ENCODE results near the gene SKAP2.
A peak's percentile ranks its signal among the peaks of the same experiment; 100 is the strongest.

Gene SKAP2

GRCh38 chr7:26664274-26664673 is 200.1 kb downstream of the SKAP2 start:
- DNase-seq (ENCODE audit: low read depth) = no peak

DNA sequence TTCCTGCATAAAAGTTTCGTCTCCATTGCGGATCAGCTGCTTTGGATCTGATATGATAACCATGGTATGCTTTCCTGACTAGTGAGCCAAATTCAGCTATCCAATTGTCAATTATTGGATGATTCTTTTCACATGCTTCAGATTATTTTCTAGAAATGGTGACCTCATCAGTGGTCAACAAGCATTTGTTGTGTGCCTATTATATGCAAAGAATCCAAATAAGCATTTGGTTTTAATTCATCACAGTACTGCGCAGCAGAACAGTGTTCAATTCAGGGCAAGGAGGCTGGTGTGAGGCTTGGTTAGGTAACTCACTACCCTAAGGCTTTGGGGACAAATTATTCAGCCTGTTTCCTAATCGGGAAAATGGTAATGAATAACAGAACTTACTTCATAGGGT is 200.5 kb downstream of the SKAP2 start:
- DNase-seq (ENCODE audit: low read depth) = peak; percentile 14

- DNase-seq (ENCODE audit: low read depth) = no peak
Observed at GRCh38 chr7:26662646-26663045, 201.7 kb downstream of the SKAP2 start.

- DNase-seq (ENCODE audit: low read depth) = no peak
Observed at GRCh38 chr7:26659121-26659520, 205.3 kb downstream of the SKAP2 start.

GRCh38 chr7:26658389-26659084 is 205.9 kb downstream of the SKAP2 start:
- DNase-seq (ENCODE audit: low read depth) = no peak

GRCh38 chr7:26657686-26658388 is 206.6 kb downstream of the SKAP2 start:
- DNase-seq (ENCODE audit: low read depth) = no peak

DNA sequence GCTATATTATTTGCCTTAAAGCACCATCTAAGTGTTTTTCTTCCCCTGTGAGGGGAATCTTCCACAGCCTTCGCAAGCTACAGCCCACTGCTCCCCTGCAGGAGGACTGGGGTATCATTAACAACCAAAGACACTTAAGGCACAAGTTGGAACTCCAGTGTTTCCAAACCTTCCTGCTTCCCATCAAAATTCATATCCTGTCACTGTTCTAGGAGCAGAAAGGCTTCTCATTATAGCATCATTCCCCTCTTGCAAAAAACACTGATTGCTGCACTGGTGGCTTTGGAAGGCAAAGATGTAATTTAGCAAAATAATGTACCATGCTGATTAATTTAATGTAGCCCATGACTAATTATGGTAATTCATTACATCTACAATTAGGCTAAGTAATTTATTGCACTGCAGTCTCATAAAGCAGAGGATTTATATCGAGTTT is 207.2 kb downstream of the SKAP2 start:
- no peak for DNase-seq (ENCODE audit: low read depth)

DNA sequence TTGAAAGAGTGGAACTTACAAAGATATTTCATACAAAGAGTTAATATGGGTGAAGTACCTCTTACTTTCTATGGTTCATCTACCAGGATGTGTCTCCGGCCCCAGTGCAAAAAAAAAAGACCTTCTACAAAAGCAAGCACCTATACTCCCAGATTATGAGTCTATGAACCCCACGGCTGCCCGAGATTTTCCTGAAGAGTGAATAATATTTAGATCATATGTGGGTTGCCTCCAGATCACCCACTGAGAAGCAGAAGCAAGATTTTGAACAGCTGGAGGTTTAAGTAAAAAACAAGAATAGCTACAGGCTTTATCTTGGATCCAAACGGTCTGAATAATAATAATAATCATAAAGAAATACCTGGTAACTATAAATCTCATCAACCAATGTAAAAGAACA is 207.7 kb downstream of the SKAP2 start:
- no peak for DNase-seq (ENCODE audit: low read depth)

- DNase-seq (ENCODE audit: low read depth) = no peak
Observed at GRCh38 chr7:26655781-26656180, 208.6 kb downstream of the SKAP2 start.

- DNase-seq (ENCODE audit: low read depth) = no peak
Observed at GRCh38 chr7:26653430-26654399, 210.7 kb downstream of the SKAP2 start.

- DNase-seq (ENCODE audit: low read depth) = no peak
Observed at GRCh38 chr7:26652401-26653100, 211.8 kb downstream of the SKAP2 start.

DNA sequence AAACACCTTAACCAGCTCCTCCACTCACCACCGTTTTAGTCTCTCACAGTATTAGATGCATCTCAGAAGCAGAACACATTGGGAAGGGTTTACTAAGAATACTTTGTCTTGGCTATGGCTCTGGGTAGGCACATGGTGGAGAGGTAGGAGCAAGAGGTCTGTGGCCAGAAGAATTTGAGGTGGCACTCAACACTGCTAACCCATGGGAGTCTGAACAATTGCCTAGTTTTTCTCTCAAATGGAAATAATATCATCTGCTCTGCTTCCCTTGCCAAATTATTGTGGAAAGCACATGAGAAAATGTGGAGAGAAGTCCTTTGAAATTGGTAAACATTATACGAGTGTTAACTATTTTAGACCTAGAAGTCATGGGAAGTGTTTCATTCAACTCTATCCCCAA is 214.3 kb downstream of the SKAP2 start:
- no peak for DNase-seq (ENCODE audit: low read depth)

GRCh38 chr7:26649388-26649787 is 215.0 kb downstream of the SKAP2 start:
- no peak for DNase-seq (ENCODE audit: low read depth)

DNA sequence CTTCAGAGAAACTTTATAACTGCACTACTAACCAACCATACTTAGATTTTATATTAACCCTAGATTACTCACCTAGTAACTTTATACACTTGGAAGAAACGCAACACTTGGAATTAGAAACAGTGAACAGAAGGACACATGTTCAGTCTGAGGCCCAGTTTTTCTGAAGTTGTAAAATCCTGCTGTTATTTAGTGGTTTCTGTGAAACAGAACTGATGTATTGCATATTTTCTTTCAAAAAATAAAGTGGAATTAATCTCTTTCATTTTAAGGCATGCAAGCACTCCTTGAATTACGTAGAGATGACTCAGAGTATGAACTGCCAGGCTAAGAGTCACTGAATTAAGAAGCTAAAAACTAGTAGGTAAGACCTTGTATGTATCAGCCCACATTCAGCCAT is 215.8 kb downstream of the SKAP2 start:
- peak; percentile 6 for DNase-seq (ENCODE audit: low read depth)

DNA sequence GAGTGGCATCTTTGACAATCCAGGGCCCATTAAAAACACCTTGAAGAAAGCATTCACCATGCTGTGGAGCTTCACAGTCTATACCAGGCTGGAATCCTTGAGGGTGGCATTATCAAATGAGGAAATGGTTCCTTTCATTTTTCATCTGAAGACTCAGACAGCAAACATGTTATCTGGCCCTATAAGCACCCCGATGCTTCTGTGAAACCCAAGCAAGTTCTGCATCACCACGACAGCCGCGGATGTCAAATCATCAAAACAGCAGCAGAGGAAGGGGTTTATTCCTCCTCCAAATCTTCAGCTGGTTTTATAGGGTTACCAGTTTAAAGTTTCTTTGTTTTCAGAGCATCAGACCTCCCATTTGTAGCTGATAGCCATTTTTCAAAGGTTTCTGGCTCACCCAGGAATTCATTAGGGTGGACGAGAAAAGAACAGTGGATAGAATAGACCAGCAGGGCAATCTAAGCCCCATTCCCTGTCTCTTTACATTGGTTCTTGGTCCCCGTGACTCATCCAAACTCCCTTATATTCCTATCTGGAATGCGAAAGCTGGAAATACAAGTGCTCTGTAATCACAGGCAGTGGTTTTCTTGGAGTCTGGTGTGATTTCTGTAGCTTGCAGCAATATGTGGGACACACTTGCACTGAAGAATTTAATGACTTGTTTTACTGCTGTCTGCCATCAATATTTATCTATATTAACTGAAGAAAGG is 217.9 kb downstream of the SKAP2 start:
- DNase-seq (ENCODE audit: low read depth) = no peak

GRCh38 chr7:26645121-26645520 is 219.3 kb downstream of the SKAP2 start:
- no peak for DNase-seq (ENCODE audit: low read depth)

DNA sequence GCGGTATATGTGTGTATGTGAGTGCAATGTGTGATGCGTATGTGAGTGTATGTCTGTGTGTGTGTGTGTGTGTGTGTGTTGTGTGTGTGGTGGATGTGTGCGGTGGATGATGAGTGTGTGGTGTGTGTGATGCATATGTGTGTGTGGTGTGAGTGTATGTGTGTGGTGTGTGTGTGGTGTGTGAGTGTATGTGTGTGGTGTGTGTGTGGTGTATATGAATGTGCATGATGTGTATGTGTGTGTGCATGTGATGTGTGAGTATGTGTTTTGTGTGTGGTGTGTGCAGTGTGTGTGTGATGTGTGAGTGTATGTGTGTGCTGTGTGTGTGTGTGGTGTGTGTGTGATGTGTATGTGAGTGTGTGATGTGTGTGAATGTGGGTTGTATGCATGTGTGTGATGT is 222.0 kb downstream of the SKAP2 start:
- no peak for DNase-seq (ENCODE audit: low read depth)

DNA sequence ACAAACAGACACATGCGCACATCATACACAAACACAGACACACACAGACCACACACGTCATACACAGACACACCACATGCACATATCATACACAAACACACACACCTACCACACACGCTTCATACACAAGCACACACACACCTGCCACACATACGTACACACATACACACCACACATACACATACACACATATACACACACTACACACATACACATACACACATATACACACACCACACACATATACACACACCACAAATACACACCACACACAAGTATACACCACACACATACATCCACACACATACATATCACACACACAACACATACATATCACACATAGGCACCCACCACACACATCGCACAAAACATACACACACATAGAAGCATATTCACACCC is 224.7 kb downstream of the SKAP2 start:
- no peak for DNase-seq (ENCODE audit: low read depth)

DNA sequence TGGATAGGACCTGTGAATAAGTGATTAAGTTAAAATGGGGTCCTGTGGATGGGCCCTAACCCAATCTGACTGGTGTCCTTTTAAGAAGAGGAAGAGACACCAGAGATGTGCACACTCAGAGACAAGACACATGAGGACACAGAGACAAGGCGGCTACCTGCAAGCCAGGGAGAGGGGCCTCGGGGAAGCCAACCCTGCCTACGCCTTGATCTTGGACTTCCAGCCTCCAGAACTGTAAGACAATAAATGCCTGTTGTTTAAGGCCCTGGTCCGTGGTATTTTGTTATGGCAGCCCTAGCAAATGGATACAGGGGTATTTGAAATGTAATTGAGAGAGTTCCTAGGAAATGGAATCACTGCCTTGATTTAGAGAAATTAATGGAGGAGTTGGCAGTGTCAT is 225.3 kb downstream of the SKAP2 start:
- no peak for DNase-seq (ENCODE audit: low read depth)

GRCh38 chr7:26638140-26638539 is 226.2 kb downstream of the SKAP2 start:
- DNase-seq (ENCODE audit: low read depth) = no peak

- DNase-seq (ENCODE audit: low read depth) = no peak
Observed at GRCh38 chr7:26637610-26638009, 226.8 kb downstream of the SKAP2 start.

Data from fibroblast of the conjunctiva (primary cell).